HEK293T (cell line): ENCODE data around the gene TNIK.

Source experiments
- CTCF ChIA-PET: fragments of 350-600 bp; formaldehyde crosslinking; extraction: SDS; loops from one replicate; lab custom pipeline; 2021; ENCODE audit warnings: antibody characterized with exemption, inconsistent platforms; lab: Yijun Ruan, JAX
- POLR2A ChIA-PET: fragments of 350-600 bp; formaldehyde crosslinking; extraction: SDS; loops from one replicate; lab custom pipeline; 2020; ENCODE audit warnings: antibody characterized with exemption, inconsistent platforms; lab: Yijun Ruan, JAX
- DNase-seq: peaks from one replicate; pipeline ENCODE4 v3.0.0; 2012; ENCODE audit warnings: mixed read lengths; ENCODE audit errors: extremely low spot score
- ARNT ChIP-seq: fragments of 450-650 bp; IDR thresholded peaks from 2 replicates; pipeline ENCODE4 v1.6.1; 2017; ENCODE audit warnings: mild to moderate bottlenecking
- BHLHE40 ChIP-seq: fragments of 450-650 bp; IDR thresholded peaks from 2 replicates; pipeline ENCODE4 v1.6.1; 2016; ENCODE audit warnings: mild to moderate bottlenecking, moderate library complexity, borderline replicate concordance
- CTBP1 ChIP-seq: fragments of 450-650 bp; IDR thresholded peaks from 2 replicates; pipeline ENCODE4 v1.6.1; 2016; ENCODE audit warnings: borderline replicate concordance
- ELF4 ChIP-seq: fragments of 450-650 bp; IDR thresholded peaks from 2 replicates; pipeline ENCODE4 v1.6.1; 2017; ENCODE audit warnings: antibody characterized with exemption
- FOXA1 ChIP-seq: fragments of 450-650 bp; IDR thresholded peaks from 2 replicates; pipeline ENCODE4 v1.6.1; 2016; ENCODE audit warnings: mild to moderate bottlenecking
- FOXK2 ChIP-seq: fragments of 450-650 bp; IDR thresholded peaks from 2 replicates; pipeline ENCODE4 v1.6.1; 2016; ENCODE audit warnings: mild to moderate bottlenecking
- FOXM1 ChIP-seq: fragments of 450-650 bp; IDR thresholded peaks from 2 replicates; pipeline ENCODE4 v1.6.1; 2017; ENCODE audit warnings: mild to moderate bottlenecking, borderline replicate concordance
- HDGF ChIP-seq: fragments of 450-650 bp; IDR thresholded peaks from 2 replicates; pipeline ENCODE4 v1.6.1; 2017; ENCODE audit warnings: antibody characterized with exemption, borderline replicate concordance
- L3MBTL2 ChIP-seq: fragments of 450-650 bp; conservative IDR thresholded peaks from 2 replicates; pipeline ENCODE4 v1.6.1; 2016; ENCODE audit warnings: mild to moderate bottlenecking
- LEF1 ChIP-seq: fragments of 450-650 bp; IDR thresholded peaks from 2 replicates; pipeline ENCODE4 v1.6.1; 2017; ENCODE audit warnings: mild to moderate bottlenecking, borderline replicate concordance
- NFRKB ChIP-seq: fragments of 450-650 bp; IDR thresholded peaks from 2 replicates; pipeline ENCODE4 v1.6.1; 2016; ENCODE audit warnings: mild to moderate bottlenecking, moderate library complexity
- SP1 ChIP-seq: fragments of 450-650 bp; IDR thresholded peaks from 2 replicates; pipeline ENCODE4 v1.6.1; 2017
- SUZ12 ChIP-seq: fragments of 450-650 bp; IDR thresholded peaks from 2 replicates; pipeline ENCODE4 v1.6.1; 2016; ENCODE audit warnings: mild to moderate bottlenecking
- TARDBP ChIP-seq: fragments of 450-650 bp; IDR thresholded peaks from 2 replicates; pipeline ENCODE4 v1.6.1; 2016
- ZNF384 ChIP-seq: fragments of 450-650 bp; IDR thresholded peaks from 2 replicates; pipeline ENCODE4 v1.6.1; 2016
- TF ChIP-seq, protein P1 (sequence below): fragments of 450-650 bp; IDR thresholded peaks from 2 replicates; pipeline ENCODE4 v1.6.1; 2016

The TNIK gene

GRCh38 chr3:171356251-171356650 lies 104.0 kb downstream of the TNIK start:
- POLR2A ChIA-PET = no interaction called here
- CTCF ChIA-PET = interaction anchor here (0.6 kb wide), 1 partner anchor 322 kb away, joined by 3 read pairs; no protein-coding TSS in a partner anchor

GRCh38 chr3:171354706-171355582 lies 105.3 kb downstream of the TNIK start:
- no peak for TF ChIP-seq FOXA1
- no peak for TF ChIP-seq TARDBP
- TF ChIP-seq, protein P1, sequence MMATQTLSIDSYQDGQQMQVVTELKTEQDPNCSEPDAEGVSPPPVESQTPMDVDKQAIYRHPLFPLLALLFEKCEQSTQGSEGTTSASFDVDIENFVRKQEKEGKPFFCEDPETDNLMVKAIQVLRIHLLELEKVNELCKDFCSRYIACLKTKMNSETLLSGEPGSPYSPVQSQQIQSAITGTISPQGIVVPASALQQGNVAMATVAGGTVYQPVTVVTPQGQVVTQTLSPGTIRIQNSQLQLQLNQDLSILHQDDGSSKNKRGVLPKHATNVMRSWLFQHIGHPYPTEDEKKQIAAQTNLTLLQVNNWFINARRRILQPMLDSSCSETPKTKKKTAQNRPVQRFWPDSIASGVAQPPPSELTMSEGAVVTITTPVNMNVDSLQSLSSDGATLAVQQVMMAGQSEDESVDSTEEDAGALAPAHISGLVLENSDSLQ = 0 out of 2 replicates have a peak, but pooled peaks have one; percentile 2
- TF ChIP-seq HDGF = no peak
- ChIA-PET CTCF (no interaction called here), POLR2A (no interaction called here)
- no peak for DNase-seq

More at GRCh38 chr3:171356251-171356650, 104.0 kb downstream of the TNIK start:
- no peak for DNase-seq
- TF ChIP-seq ELF4 = no peak
- no peak for TF ChIP-seq HDGF
- no peak for TF ChIP-seq CTBP1
- no peak for TF ChIP-seq ZNF384
- no peak for TF ChIP-seq BHLHE40
- TF ChIP-seq FOXA1 = no peak
- no peak for TF ChIP-seq SUZ12
- TF ChIP-seq SP1 = no peak
- no peak for TF ChIP-seq NFRKB
- no peak for TF ChIP-seq FOXM1
- TF ChIP-seq L3MBTL2 = no peak
- TF ChIP-seq ARNT = no peak
- no peak for TF ChIP-seq LEF1
- TF ChIP-seq, protein P1 = no peak
- no peak for TF ChIP-seq TARDBP

DNA sequence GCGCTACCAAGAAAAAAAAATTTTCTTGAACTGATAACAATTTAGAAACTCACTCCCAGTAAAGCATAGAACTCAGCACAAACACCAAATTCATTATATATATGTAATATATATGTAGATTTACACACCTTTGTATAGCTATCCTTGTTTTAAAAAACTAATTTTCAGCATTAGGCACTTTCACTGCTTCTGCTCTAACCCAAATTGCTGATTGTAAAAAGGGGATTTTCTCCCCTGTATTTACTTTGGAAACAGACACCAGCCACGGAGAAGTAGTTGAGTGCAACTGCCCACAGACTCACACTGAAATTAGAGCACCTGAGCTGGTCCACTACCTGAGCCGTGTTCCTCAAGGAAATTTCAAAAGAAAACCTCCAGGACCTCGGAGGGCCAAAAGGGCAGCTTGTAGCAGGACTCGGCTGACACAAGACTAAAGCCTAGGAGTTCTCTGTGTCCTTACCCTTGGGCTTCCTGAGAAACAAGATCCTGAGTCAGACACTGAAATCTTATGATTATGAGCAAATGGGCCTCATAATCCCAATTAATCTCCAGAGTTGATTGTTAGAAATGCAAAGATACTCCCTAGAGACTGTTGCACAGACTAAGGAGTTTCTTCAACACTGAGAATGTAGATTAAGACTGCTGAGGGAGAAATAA lies 106.0 kb downstream of the TNIK start:
- no peak for DNase-seq
- no peak for TF ChIP-seq BHLHE40
- ChIA-PET POLR2A (no interaction called here), CTCF (no interaction called here)

DNA sequence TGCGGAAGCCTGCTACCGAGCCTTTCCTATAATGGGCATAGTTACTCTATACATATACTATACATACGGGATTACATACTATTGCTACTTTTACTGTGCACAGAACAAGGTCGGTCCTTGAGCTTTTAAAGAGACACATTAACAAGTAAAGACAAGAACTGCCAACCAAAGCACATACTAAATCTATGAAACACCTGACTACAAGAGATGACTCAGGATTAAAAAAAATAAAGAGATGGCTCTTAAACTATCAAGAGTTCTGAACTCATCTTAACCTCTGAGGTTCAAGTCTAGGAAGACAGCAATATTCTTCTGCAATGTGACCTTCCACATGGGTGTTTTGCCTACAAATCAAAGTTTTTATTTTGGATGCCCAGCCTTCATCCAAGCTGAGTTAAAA lies 106.8 kb downstream of the TNIK start:
- ChIA-PET POLR2A (no interaction called here), CTCF (no interaction called here)
- no peak for TF ChIP-seq LEF1
- TF ChIP-seq FOXA1 = no peak
- no peak for TF ChIP-seq ARNT
- TF ChIP-seq ZNF384 = no peak
- TF ChIP-seq CTBP1 = no peak
- DNase-seq = no peak

DNA sequence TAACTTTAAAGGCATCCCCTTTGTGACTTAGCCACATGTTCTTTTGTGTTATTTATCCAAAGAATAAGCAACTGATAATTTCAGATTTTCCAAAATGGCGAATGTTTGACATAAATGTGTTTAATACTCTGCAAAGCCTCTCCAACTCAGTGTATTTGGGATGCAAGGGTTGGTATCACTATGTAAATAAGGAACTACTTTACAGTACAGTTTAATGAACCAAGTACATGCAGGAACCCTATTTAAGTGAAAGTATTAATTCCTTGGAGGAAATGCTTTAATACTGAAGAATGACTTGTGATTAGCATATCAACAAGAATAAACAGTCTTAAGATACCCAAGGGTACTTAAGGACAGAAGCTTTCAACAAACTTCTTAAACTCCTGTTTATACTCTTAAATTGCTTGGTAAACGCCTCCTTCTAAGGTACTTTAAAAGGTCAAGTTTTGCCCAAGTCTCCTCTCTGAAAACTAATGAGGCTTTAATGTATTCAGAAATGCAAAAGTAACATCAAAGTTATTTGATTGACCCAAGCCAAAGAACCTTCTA lies 107.7 kb downstream of the TNIK start:
- ChIA-PET POLR2A (no interaction called here), CTCF (no interaction called here)
- no peak for DNase-seq
- TF ChIP-seq LEF1 = no peak
- TF ChIP-seq FOXK2 = no peak

- no peak for DNase-seq
- POLR2A ChIA-PET = no interaction called here
- CTCF ChIA-PET = no interaction called here
- no peak for TF ChIP-seq ARNT
Observed at GRCh38 chr3:171351676-171352075, 108.5 kb downstream of the TNIK start.

DNA sequence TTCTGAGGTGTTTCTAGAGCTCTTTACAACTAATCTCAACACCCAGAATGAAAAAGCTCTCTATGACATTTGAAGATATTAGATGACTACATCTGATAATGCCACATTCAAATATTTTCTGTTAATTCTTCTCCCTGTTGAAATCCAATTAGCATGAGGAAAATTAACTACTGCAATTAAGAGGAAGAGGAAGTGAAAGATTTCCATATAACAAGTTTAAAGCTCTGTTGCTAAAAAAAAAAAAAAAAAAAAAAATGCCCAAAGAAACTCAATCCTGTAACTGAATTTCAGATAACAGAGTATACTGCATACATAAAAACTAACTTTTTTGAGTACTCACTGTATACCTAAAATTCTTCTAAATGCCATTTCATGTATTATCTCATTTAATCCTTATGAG lies 109.8 kb downstream of the TNIK start:
- CTCF ChIA-PET = no interaction called here
- POLR2A ChIA-PET = no interaction called here
- TF ChIP-seq LEF1 = no peak
- TF ChIP-seq ELF4 = no peak
- TF ChIP-seq HDGF = no peak
- no peak for TF ChIP-seq TARDBP
- no peak for TF ChIP-seq SP1
- DNase-seq = no peak

GRCh38 chr3:171349392-171349791 lies 110.8 kb downstream of the TNIK start:
- DNase-seq = no peak
- TF ChIP-seq NFRKB (no peak), FOXM1 (no peak), ZNF384 (no peak), SUZ12 (no peak), L3MBTL2 (no peak), CTBP1 (peak; percentile 39; the same call in 1 of the 2 replicates), TARDBP (no peak), ELF4 (no peak), FOXK2 (no peak), HDGF (no peak), FOXA1 (no peak), LEF1 (no peak), SP1 (no peak), BHLHE40 (no peak), ARNT (no peak)
- TF ChIP-seq, protein P1 = peak; percentile 25; the same call in 1 of the 2 replicates
- ChIA-PET POLR2A (no interaction called here), CTCF (interaction anchor here (0.6 kb wide), 1 partner anchor 84 kb away, joined by 3 read pairs; no protein-coding TSS in a partner anchor)
